IMR-90 (cell line): ENCODE data around the gene UPK2. TPM values are rescaled to one million over a fixed set of nuclear protein-coding genes. Genes with fewer than 3 reads are reported as not detected.

Experiments
- ATAC-seq: fragments of 200-7000 bp; cut with Tn5 transposase; 2 replicates; pipeline ENCODE4 v1.9.1; 2020; ENCODE audit warnings: low read depth, mild to moderate bottlenecking, moderate library complexity
- BruUV-seq: library from RNA; stranded (reverse); fragments of 400-500 nt; replicated peaks from 2 replicates; lab custom pipeline; 2021; lab: Mats Ljungman, UMichigan
- CTCF ChIA-PET: fragments of 300-600 bp; formaldehyde crosslinking; extraction: SDS; loops from one replicate; lab custom pipeline; 2021; ENCODE audit warnings: antibody characterized with exemption; lab: Yijun Ruan, JAX
- POLR2A ChIA-PET: fragments of 300-600 bp; sonication (Branson Sonifier 250); formaldehyde crosslinking; loops from one replicate; lab custom pipeline; 2022; ENCODE audit warnings: antibody characterized with exemption; ENCODE audit not compliant: unreplicated experiment; lab: Charles Lee
- DNase-seq: peaks from one replicate; pipeline ENCODE4 v3.0.0; 2013
- H2AFZ ChIP-seq: replicated peaks from 2 replicates; pipeline ENCODE3; 2013; ENCODE audit warnings: low read length, mild to moderate bottlenecking; ENCODE audit not compliant: poor library complexity
- H2AK5ac ChIP-seq: 2 replicates; pipeline ENCODE4 v1.6.1; 2013; ENCODE audit warnings: low read depth, low read length, inconsistent platforms
- H2AK9ac ChIP-seq: replicated peaks from 2 replicates; pipeline ENCODE3; 2013; ENCODE audit warnings: mild to moderate bottlenecking, low read depth, low read length, moderate library complexity; ENCODE audit not compliant: poor library complexity
- H2BK120ac ChIP-seq: 2 replicates; pipeline ENCODE4 v1.6.1; 2013; ENCODE audit warnings: low read depth, low read length, inconsistent platforms
- H2BK15ac ChIP-seq: 3 replicates; pipeline ENCODE4 v1.6.1; 2013; ENCODE audit warnings: low read depth, low read length, inconsistent platforms
- H2BK20ac ChIP-seq: 2 replicates; pipeline ENCODE4 v1.6.1; 2013; ENCODE audit warnings: low read depth, mild to moderate bottlenecking, inconsistent platforms, low read length, moderate library complexity
- H2BK5ac ChIP-seq: 2 replicates; pipeline ENCODE4 v1.6.1; 2013; ENCODE audit warnings: mild to moderate bottlenecking, low read depth, low read length, inconsistent platforms; ENCODE audit not compliant: poor library complexity, severe bottlenecking
- H3K14ac ChIP-seq: replicated peaks from 2 replicates; pipeline ENCODE4 v1.6.1; 2013; ENCODE audit warnings: low read depth, low read length, inconsistent platforms
- H3K18ac ChIP-seq: 2 replicates; pipeline ENCODE4 v1.6.1; 2013; ENCODE audit warnings: low read depth, low read length, control low read depth
- H3K23ac ChIP-seq: 2 replicates; pipeline ENCODE4 v1.6.1; 2013; ENCODE audit warnings: low read depth, low read length, inconsistent platforms
- H3K27ac ChIP-seq: 2 replicates; pipeline ENCODE4 v1.5.1; 2013; ENCODE audit warnings: mild to moderate bottlenecking, control low read depth, low read length; ENCODE audit not compliant: insufficient read depth
- H3K27me3 ChIP-seq: 2 replicates; pipeline ENCODE4 v1.6.1; 2013; ENCODE audit warnings: low read length; ENCODE audit not compliant: control insufficient read depth, insufficient read depth
- H3K36me3 ChIP-seq: 2 replicates; pipeline ENCODE4 v1.6.1; 2013; ENCODE audit warnings: low read length, mixed read lengths; ENCODE audit not compliant: control insufficient read depth, insufficient read depth
- H3K4ac ChIP-seq: 2 replicates; pipeline ENCODE4 v1.6.1; 2013; ENCODE audit warnings: low read depth, low read length, inconsistent platforms
- H3K4me1 ChIP-seq: 2 replicates; pipeline ENCODE4 v1.6.1; 2013; ENCODE audit warnings: low read length, mixed read lengths; ENCODE audit not compliant: control insufficient read depth, insufficient read depth
- H3K4me2 ChIP-seq: 2 replicates; pipeline ENCODE4 v1.6.1; 2013; ENCODE audit warnings: low read depth, mild to moderate bottlenecking, control low read depth, low read length, moderate library complexity
- H3K4me3 ChIP-seq: 2 replicates; pipeline ENCODE4 v1.5.1; 2013; ENCODE audit warnings: low read depth, mild to moderate bottlenecking, control low read depth, low read length, moderate library complexity; ENCODE audit not compliant: insufficient read depth
- H3K56ac ChIP-seq: 2 replicates; pipeline ENCODE4 v1.6.1; 2013; ENCODE audit warnings: low read length, inconsistent platforms; ENCODE audit not compliant: insufficient read depth; ENCODE audit errors: extremely low read depth
- H3K79me1 ChIP-seq, 2 experiments: 2 replicates each; pipeline ENCODE4 v1.6.1; 2013; ENCODE audit warnings: low read length in 2 of 2, inconsistent platforms in 1 of 2, low read depth in 1 of 2
- H3K9ac ChIP-seq: 2 replicates; pipeline ENCODE4 v1.6.1; 2013; ENCODE audit warnings: low read depth, low read length, control low read depth
- H3K9me1 ChIP-seq: 2 replicates; pipeline ENCODE4 v1.6.1; 2013; ENCODE audit warnings: low read length, inconsistent platforms; ENCODE audit not compliant: insufficient read depth
- H3K9me3 ChIP-seq: 2 replicates; pipeline ENCODE4 v1.6.1; 2013; ENCODE audit warnings: low read length; ENCODE audit not compliant: control insufficient read depth, insufficient read depth
- H4K20me1 ChIP-seq: 2 replicates; pipeline ENCODE4 v1.6.1; 2013; ENCODE audit warnings: low read length, inconsistent platforms; ENCODE audit not compliant: insufficient read depth
- H4K5ac ChIP-seq: 2 replicates; pipeline ENCODE4 v1.6.1; 2013; ENCODE audit warnings: mild to moderate bottlenecking, low read depth, low read length, control low read depth
- H4K8ac ChIP-seq, 2 experiments: 2 replicates each; pipeline ENCODE4 v1.6.1; 2013; ENCODE audit warnings: low read depth in 2 of 2, low read length in 2 of 2, control low read depth in 1 of 2, inconsistent platforms in 1 of 2
- H4K91ac ChIP-seq: 2 replicates; pipeline ENCODE4 v1.6.1; 2013; ENCODE audit warnings: low read depth, low read length, inconsistent platforms; ENCODE audit not compliant: insufficient read depth
- BHLHE40 ChIP-seq: fragments of 150-350 bp; IDR thresholded peaks from 2 replicates; pipeline ENCODE4 v1.6.1; 2016; ENCODE audit warnings: mild to moderate bottlenecking, low read depth, low read length
- CEBPB ChIP-seq: IDR thresholded peaks from 2 replicates; pipeline ENCODE4 v1.6.1; 2012; ENCODE audit warnings: low read depth, low read length, improper control_type of control experiment
- CHD1 ChIP-seq: IDR thresholded peaks from 2 replicates; pipeline ENCODE4 v1.6.1; 2012; ENCODE audit warnings: low read depth, low read length, improper control_type of control experiment
- CTCF ChIP-seq: conservative IDR thresholded peaks from 2 replicates; pipeline ENCODE4 v1.5.1; 2012; ENCODE audit warnings: mild to moderate bottlenecking, low read depth, low read length, improper control_type of control experiment
- FOS ChIP-seq: fragments of 150-350 bp; IDR thresholded peaks from 2 replicates; pipeline ENCODE4 v1.6.1; 2016; ENCODE audit warnings: low read depth, low read length
- MAFK ChIP-seq: IDR thresholded peaks from 2 replicates; pipeline ENCODE4 v1.6.1; 2012; ENCODE audit warnings: low read depth, low read length, improper control_type of control experiment
- MAZ ChIP-seq: IDR thresholded peaks from 2 replicates; pipeline ENCODE4 v1.6.1; 2012; ENCODE audit warnings: low read depth, mild to moderate bottlenecking, low read length, improper control_type of control experiment, moderate library complexity, borderline replicate concordance
- MXI1 ChIP-seq: IDR thresholded peaks from 2 replicates; pipeline ENCODE4 v1.6.1; 2012; ENCODE audit warnings: low read depth, mild to moderate bottlenecking, low read length, moderate library complexity, borderline replicate concordance
- NFE2L2 ChIP-seq: fragments of 150-350 bp; IDR thresholded peaks from 2 replicates; pipeline ENCODE4 v1.6.1; 2016; ENCODE audit warnings: low read depth, mild to moderate bottlenecking, low read length
- POLR2A ChIP-seq: IDR thresholded peaks from 2 replicates; pipeline ENCODE4 v1.6.1; 2012; ENCODE audit warnings: mild to moderate bottlenecking, low read depth, low read length
- RAD21 ChIP-seq: IDR thresholded peaks from 2 replicates; pipeline ENCODE4 v1.6.1; 2012; ENCODE audit warnings: low read length, improper control_type of control experiment
- RCOR1 ChIP-seq: IDR thresholded peaks from 2 replicates; pipeline ENCODE4 v1.6.1; 2012; ENCODE audit warnings: mild to moderate bottlenecking, low read length, improper control_type of control experiment; ENCODE audit not compliant: insufficient replicate concordance
- RFX5 ChIP-seq: IDR thresholded peaks from 2 replicates; pipeline ENCODE4 v1.8.0; 2012; ENCODE audit warnings: low read depth, mild to moderate bottlenecking, low read length, moderate library complexity
- SMC3 ChIP-seq: fragments of 150-350 bp; IDR thresholded peaks from 2 replicates; pipeline ENCODE4 v1.6.1; 2016; ENCODE audit warnings: low read depth, mild to moderate bottlenecking, antibody characterized with exemption, low read length, moderate library complexity
- WGBS, 2 experiments: methylation state at CpG; one replicate each; pipeline versions ENCODE4 v1.1.5 to v1.1.7; 2013; ENCODE audit warnings: missing lambda C conversion rate in 2 of 2; ENCODE audit not compliant: insufficient read length in 1 of 2; ENCODE audit errors: extremely low coverage in 2 of 2; 5-methylcytosine and 5-hydroxymethylcytosine counted together
- dilution Hi-C: fragments of 300-500 bp; cut with HindIII; formaldehyde crosslinking; loops from one replicate; pipeline ENCODE4 v1.14.3; 2018; ENCODE audit warnings: low sequenced_read_pairs; ENCODE audit not compliant: unreplicated experiment
- in situ Hi-C: fragments of 300-500 bp; cut with MboI; formaldehyde crosslinking; loops from 3 replicates; pipeline ENCODE4 v1.14.3; 2019; ENCODE audit warnings: low sequenced_read_pairs, inconsistent platforms, mixed read lengths
- intact Hi-C: fragments of 100-400 bp; cut with micrococcal nuclease; formaldehyde crosslinking; loops from 2 replicates; pipeline ENCODE4 v1.10.0; 2022
- polyA plus RNA-seq, 3 experiments: library from polyadenylated mRNA; depleted of rRNA; stranded (reverse); fragments of >200 nt; gene quantifications; 2 replicates each; pipeline ENCODE4 v1.2.3, GENCODE V29; 2012; ENCODE audit warnings: low replicate concordance in 1 of 3
- total RNA-seq: library from RNA; depleted of rRNA; stranded (reverse); fragments of >200 nt; gene quantifications from 2 replicates; pipeline ENCODE4 v1.2.3, GENCODE V29; 2012
- TF ChIP-seq, protein P1 (sequence below): fragments of 150-350 bp; IDR thresholded peaks from 2 replicates; pipeline ENCODE4 v1.6.1; 2016; ENCODE audit warnings: low read depth, mild to moderate bottlenecking, low read length, moderate library complexity, borderline replicate concordance
- TF ChIP-seq, protein P2 (sequence below): fragments of 150-350 bp; IDR thresholded peaks from 2 replicates; pipeline ENCODE4 v1.6.1; 2017; ENCODE audit warnings: mild to moderate bottlenecking, antibody characterized with exemption, low read length, low read depth

UPK2 gene
- total and polyA plus RNA-seq, 2 of the 4 experiments (the other 2 are of a cell fraction) = 0.26 TPM; not detected in 1

- Histone ChIP-seq H4K8ac (no peak overlapping the region), H2BK15ac (no peak overlapping the region), H3K4ac (no peak overlapping the region), H2AFZ (no peak overlapping the region), H3K27me3 (peaks cover 39% of the 10 kb centered on the region), H2BK5ac (no peak overlapping the region), H3K56ac (no peak overlapping the region), H2BK120ac (no peak overlapping the region), H3K36me3 (no peaks in the 10 kb centered on the region), H3K79me1 (no peaks in the 10 kb centered on the region), H3K9me3 (no peaks in the 10 kb centered on the region), H3K9ac (no peak overlapping the region), H4K5ac (no peak overlapping the region), H2AK5ac (no peak overlapping the region), H2BK20ac (no peak overlapping the region), H4K91ac (no peak overlapping the region), H4K20me1 (no peaks in the 10 kb centered on the region), H3K4me1 (no peaks in the 10 kb centered on the region), H3K4me3 (no peak overlapping the region), H2AK9ac (no peak overlapping the region), H3K27ac (no peak overlapping the region), H3K14ac (no peak overlapping the region), H3K18ac (no peak overlapping the region), H3K9me1 (no peaks in the 10 kb centered on the region), H3K23ac (no peak overlapping the region), H3K4me2 (no peak overlapping the region)
- no TSS peak for BruUV-seq
- dilution Hi-C loops (no loop called here), in situ Hi-C loops (no loop called here), intact Hi-C loops (no loop called here)
- DNase-seq (no peak), ATAC-seq (no peak)
- ChIA-PET POLR2A (no interaction called here), CTCF (no interaction called here)
- TF ChIP-seq FOS = no peak
- TF ChIP-seq CTCF = no peak
- TF ChIP-seq MAFK = no peak
- TF ChIP-seq CHD1 = no peak
- TF ChIP-seq BHLHE40 = no peak
- TF ChIP-seq, protein P1, sequence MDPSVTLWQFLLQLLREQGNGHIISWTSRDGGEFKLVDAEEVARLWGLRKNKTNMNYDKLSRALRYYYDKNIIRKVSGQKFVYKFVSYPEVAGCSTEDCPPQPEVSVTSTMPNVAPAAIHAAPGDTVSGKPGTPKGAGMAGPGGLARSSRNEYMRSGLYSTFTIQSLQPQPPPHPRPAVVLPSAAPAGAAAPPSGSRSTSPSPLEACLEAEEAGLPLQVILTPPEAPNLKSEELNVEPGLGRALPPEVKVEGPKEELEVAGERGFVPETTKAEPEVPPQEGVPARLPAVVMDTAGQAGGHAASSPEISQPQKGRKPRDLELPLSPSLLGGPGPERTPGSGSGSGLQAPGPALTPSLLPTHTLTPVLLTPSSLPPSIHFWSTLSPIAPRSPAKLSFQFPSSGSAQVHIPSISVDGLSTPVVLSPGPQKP = no peak
- no peak for TF ChIP-seq MAZ
- TF ChIP-seq, protein P2, sequence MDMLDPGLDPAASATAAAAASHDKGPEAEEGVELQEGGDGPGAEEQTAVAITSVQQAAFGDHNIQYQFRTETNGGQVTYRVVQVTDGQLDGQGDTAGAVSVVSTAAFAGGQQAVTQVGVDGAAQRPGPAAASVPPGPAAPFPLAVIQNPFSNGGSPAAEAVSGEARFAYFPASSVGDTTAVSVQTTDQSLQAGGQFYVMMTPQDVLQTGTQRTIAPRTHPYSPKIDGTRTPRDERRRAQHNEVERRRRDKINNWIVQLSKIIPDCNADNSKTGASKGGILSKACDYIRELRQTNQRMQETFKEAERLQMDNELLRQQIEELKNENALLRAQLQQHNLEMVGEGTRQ = no peak
- TF ChIP-seq POLR2A = no peak
- TF ChIP-seq RAD21 = no peak
- TF ChIP-seq MXI1 = no peak
- no peak for TF ChIP-seq RCOR1
- no peak for TF ChIP-seq NFE2L2
- no peak for TF ChIP-seq RFX5
- no peak for TF ChIP-seq CEBPB
- no peak for TF ChIP-seq SMC3
- WGBS, 2 experiments = 65% methylated on average over 3 of the region's 3 CpGs; no CpG with 5 or more reads in 1 of the 2 experiments
Observed at GRCh38 chr11:118948000-118948399, 8.1 kb upstream of the UPK2 start.
